Astrocyte of the hippocampus (primary cell): ENCODE measurements around the gene ANGPT4.
"Not testable (repeated sequence)": the region's sequence is repeated elsewhere in the genome, so short reads cannot be mapped to it uniquely, and the experiment has no call there.

ENCODE experiments used
- DNase-seq: peaks from one replicate; pipeline ENCODE4 v3.0.0; 2011; ENCODE audit warnings: low read depth, low spot score

ANGPT4 gene

DNA sequence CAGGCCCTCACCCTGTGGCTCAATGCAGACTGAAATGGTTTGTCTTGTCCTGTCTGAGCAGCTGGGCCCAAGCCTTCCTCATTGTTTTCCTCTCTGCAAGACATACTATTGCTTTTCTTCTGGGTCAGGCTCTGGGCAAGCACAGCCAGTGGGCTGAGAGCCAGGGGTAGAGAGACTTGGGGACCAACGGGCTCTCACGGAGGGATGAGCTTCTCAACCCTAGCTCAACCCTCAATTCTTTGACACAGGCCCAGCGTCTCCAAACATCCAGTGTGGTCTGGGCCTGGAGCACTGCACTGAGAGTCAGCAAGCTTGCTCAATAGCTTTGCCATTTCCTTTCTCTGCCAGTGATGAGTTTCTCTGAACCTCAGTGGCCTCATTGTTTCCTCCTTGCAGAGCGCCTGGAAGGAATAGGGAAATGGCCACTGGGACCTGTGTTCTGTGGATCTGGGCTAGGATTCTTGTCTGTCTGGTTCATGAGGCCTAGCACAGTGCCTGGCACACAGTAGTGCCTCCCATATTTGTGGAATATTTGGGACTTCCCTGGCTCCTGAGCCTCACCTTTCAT, 9.3 kb downstream of the ANGPT4 start:
- DNase-seq, result no peak

DNA sequence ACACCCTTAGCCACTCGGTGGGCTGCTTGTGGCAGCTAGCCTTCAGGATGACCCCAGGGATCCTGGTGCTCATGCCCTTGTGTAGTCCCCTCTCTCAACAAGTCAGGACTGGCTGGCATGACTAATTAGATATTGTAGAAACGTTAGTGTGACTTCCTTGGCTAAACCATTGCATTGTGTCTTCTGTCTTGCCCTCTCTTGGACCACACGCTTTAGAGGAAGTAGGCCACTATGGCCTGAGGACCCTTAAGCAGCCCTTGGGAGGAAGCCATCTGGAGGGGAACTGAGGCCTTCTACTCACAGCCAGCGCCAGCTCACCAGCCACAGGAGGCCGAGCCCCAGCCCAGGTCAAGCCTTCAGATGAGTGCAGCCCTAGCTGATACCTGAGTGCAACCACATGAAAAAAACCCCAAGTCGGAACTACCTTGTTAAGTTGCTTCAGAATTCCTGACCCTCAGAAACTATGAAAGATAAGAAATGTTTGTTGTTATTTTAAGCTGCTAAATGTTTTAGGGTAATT, 10.1 kb downstream of the ANGPT4 start:
- no peak for DNase-seq

DNA sequence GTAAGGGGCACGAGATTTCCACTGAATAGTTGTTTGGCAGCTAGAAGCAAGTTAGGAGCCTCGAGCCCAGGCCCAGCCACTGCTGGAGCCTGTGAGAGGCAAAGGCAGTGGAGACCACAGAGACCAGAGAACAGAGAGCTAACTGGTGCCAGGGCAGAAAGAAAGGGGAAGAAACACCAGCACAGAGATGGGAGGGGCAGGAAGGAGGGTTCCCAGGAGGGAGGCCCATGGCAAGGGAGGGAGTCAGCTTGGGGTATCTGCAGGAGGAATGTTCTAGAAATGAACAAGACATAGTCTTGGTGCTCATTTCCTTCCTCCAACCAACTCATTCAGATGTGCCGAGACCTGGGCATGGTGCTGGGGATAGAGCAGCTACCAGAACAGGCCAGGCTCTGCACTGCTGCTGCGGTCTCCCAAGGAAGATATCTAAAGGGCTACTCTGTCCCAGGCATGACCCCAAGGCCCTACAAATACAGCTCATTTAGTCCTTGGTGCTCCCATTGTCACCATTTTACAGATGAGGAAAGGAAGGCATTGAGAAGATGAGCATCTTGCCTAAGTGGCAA, 10.7 kb downstream of the ANGPT4 start:
- DNase-seq, result no peak

DNA sequence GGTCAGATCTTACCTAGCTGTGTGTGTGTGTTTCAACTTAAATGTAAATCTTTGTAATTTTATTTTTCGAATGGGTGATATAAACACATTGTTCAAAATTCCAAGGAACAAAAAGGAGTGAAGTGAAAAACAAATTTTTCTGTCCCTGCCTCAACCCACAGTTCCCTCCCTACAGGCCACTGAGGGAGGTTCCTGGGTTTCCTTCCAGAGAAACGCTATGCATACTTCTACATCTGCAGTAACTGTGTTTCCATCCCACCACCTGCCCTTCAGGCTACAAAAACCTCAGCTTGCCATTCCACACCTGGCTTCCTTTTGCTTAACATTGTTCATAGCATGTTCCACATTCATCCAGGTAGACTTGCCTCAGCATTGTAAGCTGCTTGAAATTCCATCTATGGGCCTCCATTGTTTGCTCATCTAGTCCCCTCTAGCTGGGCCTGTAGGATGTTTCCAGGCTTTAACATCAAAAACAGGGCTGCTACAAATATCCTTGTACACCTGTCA, 12.0 kb downstream of the ANGPT4 start:
- DNase-seq, result no peak

DNA sequence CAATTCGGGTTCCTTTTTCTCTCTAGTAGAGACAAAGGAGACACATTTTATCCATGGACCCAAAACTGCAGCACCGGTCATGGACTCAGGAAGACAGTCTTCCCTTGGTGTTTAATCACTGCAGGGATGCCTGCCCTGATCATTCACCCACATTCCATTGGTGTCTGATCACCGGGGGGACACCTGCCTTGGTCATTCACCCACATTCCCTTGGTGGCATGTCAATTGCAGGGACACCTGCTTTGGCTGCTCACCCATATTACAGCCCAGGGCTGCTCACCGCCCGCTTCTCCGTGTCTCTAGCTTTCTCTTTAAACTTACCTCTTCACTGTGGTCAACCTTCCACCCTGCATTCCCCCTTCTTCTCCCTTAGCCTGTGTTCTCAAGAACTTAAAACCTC, 18.7 kb downstream of the ANGPT4 start:
- DNase-seq, result not testable (repeated sequence)

DNA sequence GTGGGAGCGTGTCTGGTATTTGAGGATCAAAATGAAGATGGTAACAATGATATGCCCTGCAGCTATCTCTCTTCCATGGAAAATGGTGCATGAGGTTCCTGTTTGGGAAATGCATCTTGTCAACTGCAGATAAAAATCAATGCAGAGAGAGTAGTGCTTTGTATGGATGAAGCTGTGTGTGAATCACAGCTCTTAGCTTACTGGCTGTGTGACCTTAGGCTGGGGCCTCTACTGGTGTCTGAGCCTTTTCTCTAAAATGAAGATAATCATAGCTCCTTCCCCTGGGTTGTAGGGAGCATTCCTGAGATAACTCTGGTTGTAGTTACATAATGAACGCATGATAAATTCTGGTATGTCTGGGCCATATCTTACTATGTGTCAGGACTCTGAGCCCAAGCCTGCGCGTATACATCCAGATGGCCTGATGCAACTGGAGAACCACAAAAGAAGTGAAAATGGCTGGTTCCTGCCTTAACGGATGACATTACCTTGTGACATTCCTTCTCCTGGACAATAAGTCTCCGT, 19.6 kb downstream of the ANGPT4 start:
- DNase-seq, result no peak

DNA sequence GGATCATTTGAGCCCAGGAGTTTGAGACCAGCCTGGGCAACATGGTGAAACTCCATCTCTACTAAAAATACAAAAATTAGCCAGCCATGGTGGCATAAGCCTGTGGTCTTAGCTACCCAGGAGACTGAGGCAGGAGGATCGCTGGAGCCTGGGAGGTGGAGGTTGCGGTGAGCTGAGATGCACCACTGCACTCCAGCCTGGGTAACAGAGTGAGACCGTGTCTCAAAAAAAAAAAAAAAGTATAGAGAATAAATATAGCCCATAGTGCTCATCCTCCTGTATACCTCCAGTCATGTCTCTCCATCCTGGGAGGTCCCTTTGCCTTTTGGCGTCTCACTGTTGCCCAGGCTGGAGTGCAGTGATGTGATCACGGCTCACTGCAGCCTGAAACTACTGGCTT, 23.8 kb downstream of the ANGPT4 start:
- not testable (repeated sequence) for DNase-seq

DNA sequence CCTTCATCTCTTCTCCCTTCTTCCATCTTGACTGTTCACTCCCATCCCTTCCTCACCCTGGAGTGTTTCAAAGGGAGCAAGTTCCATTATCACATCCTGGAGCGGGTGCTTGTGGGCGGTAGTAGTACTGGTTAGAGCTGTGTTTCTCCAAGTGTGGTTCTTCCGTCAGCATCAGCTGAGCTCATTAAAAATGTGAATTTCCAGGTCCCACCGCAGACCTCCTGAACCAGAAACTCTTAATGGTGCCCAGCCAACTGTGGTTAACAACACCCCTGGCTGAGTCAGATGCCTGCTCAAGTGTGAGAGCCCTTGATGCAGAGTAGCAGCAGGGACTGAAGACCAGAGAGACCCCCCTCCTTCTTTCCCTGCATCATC, 24.4 kb downstream of the ANGPT4 start:
- peak; percentile 66 for DNase-seq

DNA sequence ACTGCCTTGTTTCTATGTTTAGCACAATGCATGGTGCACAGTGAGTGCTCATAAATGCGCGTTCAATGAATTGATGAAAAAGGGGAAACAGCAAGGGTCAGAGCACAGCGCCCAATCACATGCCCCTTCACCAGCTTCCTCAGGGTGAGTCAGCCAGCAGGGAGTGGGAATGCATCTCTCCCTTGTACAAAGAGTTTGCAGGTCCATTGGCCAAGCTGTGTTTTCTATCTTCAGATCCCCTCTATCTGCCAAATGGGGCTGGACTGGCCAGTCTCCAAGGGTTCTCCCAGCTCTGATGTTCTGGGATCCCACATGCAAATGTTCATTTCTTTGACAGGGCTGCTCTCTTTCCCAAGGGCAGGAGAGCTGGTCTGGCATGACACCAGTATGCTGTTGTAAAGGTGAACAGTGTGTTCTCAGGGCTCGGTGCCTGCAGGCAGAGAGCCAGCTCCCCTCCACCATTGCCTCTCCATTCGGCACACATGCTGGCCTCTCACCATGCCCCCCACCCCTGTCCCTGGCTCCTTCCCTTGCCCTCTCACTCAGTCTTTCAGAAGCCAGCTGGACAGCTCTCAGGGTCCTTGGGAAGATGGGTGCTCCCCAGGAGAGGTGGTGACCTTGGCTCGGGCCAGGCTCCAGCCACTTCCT, 25.0 kb downstream of the ANGPT4 start:
- DNase-seq, result peak; percentile 9

DNA sequence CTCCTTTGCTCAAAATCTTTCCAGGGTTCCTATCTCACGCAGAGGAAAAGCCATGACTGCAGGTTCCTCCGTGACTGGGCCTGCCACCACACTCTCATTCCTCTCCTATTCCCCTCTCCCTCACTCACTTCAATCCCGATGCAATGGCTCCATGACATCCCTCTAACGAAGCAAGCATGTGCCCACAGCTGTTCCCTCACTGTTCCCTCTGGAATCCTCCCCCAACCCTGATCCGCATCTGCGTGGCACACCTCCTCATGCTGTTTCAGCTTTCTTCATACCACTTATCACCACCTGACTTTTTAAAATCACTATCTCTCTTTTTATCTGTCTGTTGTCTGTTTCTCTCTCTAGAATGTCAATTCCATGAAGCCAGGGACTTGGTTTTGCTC, 25.5 kb downstream of the ANGPT4 start:
- no peak for DNase-seq

DNA sequence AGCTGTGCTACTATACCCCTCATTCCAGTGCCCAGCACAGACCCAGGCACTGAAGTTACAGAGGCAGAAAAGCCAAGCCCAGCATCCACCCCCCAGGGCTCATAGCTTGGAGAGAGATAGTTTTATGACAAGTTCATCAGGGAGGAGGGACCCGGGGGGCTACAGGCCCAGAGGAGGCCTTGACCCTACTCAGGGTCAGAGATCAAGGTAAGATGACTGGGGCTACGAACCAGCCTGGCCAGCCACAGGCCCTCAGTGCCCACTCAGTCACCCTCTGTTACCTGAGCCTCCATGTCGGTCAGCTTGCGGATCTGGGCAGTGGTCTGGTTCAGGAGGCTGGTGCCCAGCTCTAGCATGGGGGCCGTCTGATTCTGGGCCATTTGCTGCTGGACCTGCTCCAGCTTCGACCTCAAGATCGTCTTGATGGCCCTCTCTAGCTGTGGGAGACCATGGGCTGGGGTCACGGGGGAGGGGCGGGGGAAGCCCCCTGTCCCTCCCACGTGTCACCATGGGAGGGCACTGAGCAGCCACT, 26.1 kb downstream of the ANGPT4 start:
- no peak for DNase-seq

DNA sequence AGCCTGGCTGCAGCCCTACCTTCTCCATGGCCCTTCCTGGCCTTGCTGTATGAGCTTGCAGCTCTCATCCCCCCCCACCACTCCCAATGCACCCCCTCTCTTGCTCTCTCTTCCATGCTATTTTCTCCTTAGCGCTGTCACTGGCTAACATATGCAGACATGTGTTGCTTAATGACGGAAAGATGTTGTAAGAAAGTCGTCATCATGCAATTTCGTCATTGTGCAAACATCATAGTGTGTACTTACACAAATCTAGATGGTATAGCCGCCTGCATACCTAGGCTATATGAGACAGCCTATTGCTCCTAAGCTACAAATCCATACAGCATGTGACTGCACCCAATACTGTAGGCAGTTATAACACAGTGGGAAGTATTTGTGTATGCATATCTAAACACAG, 27.0 kb downstream of the ANGPT4 start:
- DNase-seq, result no peak

DNA sequence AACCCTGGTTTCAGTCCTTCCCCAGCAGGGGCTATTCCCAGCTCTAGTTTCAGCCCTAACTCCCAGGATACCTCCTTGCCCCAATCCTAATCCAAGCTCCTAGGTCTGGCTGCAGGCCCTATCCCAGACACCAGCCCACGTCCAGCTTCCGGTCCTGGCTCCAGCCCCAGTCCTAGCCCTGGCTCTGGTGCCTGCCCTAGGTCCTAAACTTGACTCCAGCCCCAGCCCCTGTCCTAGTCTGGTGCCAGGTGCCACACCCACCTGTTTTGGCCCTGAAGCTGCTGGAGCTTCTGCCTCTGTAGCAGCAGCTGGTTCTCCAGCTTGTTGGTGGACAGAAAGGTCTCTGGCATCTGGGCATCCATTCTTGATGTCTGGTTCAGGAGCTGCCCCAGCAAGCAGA, 28.1 kb downstream of the ANGPT4 start:
- DNase-seq, result no peak

DNA sequence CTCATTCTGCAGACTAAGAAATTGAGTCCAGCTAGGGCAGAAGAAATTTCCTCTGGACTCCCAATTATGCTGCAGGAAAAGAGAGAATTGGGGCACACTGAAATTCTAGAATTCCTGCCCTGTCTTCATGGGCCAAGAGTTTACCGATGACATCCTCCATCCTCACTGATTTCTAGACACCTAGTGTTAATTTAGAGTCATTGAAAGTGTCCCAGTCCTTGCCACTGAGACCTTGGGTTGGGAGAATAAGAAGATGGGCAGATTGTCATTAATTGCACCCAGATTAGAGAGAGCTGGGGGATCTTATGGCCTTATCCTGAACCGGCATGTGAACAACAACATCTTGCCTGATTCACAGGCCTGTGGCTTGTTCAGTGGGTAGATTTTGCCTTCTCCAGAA, 29.0 kb downstream of the ANGPT4 start:
- DNase-seq, result no peak

DNA sequence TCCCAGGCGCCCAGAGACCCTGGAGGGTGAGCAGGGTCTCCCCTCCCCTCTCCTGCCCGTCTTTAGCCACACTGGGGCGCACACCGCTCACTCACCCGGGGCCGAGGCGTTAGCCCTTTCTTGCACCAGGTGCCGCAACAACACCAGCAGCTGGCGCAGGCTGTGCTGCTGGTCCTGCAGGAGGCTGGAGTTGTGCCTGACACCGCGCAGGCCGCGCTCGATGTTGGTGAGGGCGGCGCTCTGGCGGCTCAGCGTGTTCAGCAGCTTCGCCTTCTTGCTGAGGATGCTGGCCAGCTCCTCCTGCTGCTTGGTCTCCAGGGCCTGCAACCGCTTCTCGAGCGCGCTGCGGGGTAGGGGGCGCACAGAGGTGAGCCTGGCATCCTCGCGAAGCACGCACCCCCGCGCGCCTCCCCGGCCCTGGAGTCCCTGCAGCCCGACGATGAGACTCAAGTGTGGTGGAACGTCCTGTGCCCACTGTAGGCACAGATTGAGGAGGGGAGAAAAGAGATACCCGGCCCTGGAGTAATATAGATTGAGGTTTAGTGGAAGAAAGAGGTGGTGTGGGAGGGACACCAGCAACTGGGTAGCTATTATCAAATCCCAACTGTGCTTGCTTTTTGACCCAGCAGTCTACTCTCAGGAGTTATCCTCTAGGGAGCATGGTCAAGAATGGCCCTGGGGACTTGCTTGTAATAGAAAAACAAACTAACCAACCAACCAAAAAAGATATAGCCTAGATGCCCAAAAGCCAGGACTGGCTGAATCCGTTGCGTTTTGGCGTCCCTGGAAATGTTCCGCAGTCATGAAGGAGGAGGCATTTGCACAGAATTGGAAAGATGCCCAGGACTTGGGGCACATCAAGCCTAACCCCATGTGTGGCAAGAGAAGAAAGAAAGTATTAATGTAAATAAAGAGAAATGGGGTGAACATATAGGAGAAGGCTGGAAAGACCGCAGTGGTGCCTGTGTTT, 30.9 kb downstream of the ANGPT4 start:
- DNase-seq, result peak; percentile 65

DNA sequence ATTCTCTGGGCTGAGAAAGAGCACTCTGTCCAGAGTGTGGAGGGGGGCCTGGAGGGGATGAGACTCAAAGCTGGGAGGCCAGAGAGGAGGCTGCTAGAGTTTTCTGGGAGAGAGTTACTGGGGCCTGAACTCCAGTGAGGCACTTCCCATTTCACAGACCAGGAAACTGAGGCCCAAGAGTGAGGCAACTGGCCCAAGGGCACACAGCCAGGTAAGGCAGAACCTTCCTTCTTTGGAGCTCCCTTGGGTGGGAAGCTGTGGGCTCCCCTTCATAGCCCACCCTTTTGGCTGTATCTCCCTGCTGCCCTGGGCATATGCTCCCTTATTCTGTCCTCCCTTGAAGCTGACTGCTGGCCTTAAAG, 34.4 kb downstream of the ANGPT4 start:
- no peak for DNase-seq

DNA sequence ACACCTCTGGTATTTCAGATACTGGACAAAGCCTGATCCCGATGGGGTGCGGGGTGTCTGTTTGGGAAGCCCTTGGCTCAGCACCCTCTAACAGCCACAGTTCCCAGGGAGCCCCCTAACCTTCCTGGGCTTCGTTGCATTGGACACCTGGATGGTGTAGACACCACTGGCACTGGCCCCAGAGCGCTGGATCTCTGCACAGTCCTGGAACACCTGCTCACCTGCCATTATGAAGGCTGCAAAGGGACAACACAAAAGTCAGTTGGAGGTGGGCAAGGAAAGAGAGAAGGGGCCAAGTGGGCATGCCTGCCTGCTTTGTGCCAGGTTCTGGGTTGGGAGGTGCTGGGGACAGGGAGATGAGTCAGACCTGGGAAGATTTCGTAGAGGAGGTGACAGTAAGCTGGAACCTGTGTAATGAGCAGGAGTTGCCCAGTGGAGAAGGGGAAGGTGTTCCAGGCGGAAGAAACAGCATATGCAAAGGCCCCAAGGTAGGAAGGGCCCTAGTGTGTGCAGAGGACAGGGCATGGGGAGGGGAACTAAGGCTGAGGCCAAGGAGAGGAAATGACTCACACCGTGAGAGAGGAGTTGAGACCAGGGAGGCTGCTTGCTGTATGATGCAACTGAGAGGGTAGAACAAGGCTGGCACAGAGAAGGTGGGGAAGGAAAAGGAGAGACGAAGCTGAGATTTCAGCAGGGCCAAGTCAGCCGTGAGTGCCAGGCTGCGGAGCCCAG, 34.9 kb downstream of the ANGPT4 start:
- peak; percentile 7 for DNase-seq

DNA sequence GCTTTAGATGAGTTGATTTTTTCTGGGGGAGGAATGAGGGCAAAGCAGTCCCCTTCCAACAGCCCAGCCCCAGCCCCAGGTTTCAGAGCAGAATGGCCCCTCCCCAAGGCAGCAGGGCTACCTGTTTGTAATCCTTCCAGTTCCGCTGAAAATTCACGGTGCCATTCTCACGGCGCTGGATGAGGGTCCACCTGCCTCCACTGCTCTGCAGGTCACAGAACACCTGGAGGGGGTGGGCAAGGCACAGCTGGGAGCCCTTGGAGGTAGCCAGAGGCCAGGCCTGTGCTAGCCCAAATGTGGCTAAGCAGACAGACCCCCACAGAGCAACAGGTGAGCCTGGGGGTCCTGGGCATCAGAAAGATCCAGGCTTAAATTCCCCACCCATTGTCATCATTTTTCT, 36.5 kb downstream of the ANGPT4 start:
- no peak for DNase-seq

DNA sequence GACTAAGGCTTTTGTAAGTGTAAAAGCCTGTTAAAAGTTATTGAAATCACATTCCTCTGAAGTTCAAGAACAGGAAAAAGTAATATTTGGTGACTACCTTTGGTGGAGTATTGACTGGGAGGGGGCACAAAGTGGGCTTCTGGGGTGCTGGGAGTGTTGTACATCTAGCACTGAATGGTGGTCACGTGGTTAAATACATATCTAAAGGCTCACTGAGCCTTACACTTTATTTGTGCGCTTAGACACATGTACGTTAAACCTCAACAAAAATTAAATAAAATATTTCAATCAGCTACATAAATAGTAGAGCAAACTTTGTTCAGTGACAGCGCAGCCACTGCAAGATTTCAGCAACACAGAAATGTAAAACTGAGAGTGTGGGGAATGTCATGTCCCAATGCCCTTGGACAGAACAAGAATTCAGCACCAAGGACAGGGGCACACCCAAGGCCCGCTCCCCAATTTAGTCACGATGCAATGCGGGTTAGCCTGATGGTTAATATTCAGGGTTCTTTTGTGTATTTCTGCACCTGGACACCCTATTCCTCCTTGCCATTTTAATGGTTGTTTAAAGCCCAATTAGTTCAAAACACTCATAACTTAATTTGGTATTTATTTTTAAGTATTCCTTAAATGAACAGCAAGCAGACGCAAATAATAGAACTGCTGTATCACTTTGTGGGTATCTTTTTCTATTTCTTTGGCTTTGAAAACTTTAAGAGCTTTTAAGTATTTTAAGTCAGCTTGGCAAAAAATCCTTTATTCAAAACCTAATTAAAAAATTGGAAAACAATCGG, 37.4 kb downstream of the ANGPT4 start:
- DNase-seq, result peak; percentile 67

DNA sequence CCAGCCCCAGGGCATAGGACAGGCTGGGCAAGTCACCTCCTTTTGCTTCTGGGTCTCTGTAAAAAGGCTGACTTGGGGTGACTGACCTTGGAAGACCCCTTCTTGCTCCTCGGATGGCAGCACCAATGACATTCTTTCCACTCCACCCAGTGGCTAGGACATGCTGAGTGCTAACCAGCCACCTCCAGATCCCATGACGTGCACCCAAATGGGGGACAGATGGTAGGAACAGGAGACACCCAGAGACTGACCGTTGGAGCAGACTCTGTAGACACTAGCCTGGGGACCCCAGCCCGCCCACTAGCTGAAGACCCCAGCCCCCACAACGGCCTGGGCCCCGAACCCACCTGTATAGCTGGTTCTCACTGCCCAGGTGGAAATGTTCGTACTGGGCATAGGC, 38.3 kb downstream of the ANGPT4 start:
- DNase-seq, result no peak
